Measurements from ENCODE around the gene SLC22A13.

- TF ChIP-seq CTCF (IDR thresholded peaks at IDR 0.05) = no peak
- no peak for TF ChIP-seq POLR2AphosphoS5 (IDR thresholded peaks at IDR 0.05; ENCODE audit: low read depth, low read length)
- TF ChIP-seq REST (IDR thresholded peaks at IDR 0.05; ENCODE audit: insufficient read depth in 1 of 2, low read depth in 2 of 2, low read length in 1 of 2) = no peak
These were observed 50.0 kb downstream of the SLC22A13 start for GRCh38 chr3:38315488-38316230.
